GM23338 (cell line): Measurements from ENCODE around the gene NID1. TPM values are rescaled to one million over a fixed set of nuclear protein-coding genes. Genes with fewer than 3 reads are reported as not detected.

Source experiments
- ATAC-seq: fragments of 200-7000 bp; cut with Tn5 transposase; 3 replicates; pipeline ENCODE4 v1.9.1; 2020
- DNase-seq: peaks from one replicate; pipeline ENCODE4 v3.0.0-alpha.2; 2015; ENCODE audit warnings: low spot score
- H2AFZ ChIP-seq: fragments of 200-600 bp; sonication (generic); 2 replicates; pipeline ENCODE4 v1.8.0; 2016; ENCODE audit warnings: antibody characterized with exemption, mild to moderate bottlenecking, moderate library complexity
- H3F3A ChIP-seq: fragments of 200-600 bp; sonication (generic); replicated peaks from 2 replicates; pipeline ENCODE4 v1.8.0; 2017; ENCODE audit warnings: antibody characterized with exemption, mixed run types, low read depth
- H3K27ac ChIP-seq: fragments of 200-600 bp; sonication (generic); 2 replicates; pipeline ENCODE4 v1.6.1; 2016; ENCODE audit warnings: low read depth
- H3K27me3 ChIP-seq: fragments of 200-600 bp; sonication (generic); 2 replicates; pipeline ENCODE4 v1.8.0; 2016; ENCODE audit warnings: mild to moderate bottlenecking, mixed run types, moderate library complexity; ENCODE audit not compliant: insufficient read depth
- H3K36me3 ChIP-seq: fragments of 200-600 bp; sonication (generic); 2 replicates; pipeline ENCODE4 v1.8.0; 2016; ENCODE audit warnings: mild to moderate bottlenecking; ENCODE audit not compliant: insufficient read depth
- H3K4me1 ChIP-seq: fragments of 200-600 bp; sonication (generic); 2 replicates; pipeline ENCODE4 v1.8.0; 2016; ENCODE audit warnings: mild to moderate bottlenecking, moderate library complexity; ENCODE audit not compliant: insufficient read depth
- H3K4me2 ChIP-seq: fragments of 200-600 bp; sonication (generic); 2 replicates; pipeline ENCODE4 v1.7.1; 2017; ENCODE audit warnings: mixed run types
- H3K4me3 ChIP-seq: fragments of 200-600 bp; sonication (generic); 2 replicates; pipeline ENCODE4 v1.6.1; 2016; ENCODE audit warnings: mixed run types
- H3K79me2 ChIP-seq: fragments of 200-600 bp; sonication (generic); replicated peaks from 2 replicates; pipeline ENCODE4 v1.8.0; 2017; ENCODE audit warnings: mild to moderate bottlenecking; ENCODE audit not compliant: insufficient read depth
- H3K9me2 ChIP-seq: fragments of 200-600 bp; sonication (generic); 2 replicates; pipeline ENCODE4 v1.8.0; 2017; ENCODE audit not compliant: insufficient read depth
- H4K20me1 ChIP-seq: fragments of 200-600 bp; sonication (generic); replicated peaks from 2 replicates; pipeline ENCODE4 v1.8.0; 2017; ENCODE audit warnings: mild to moderate bottlenecking; ENCODE audit not compliant: insufficient read depth
- H3K27ac Mint-ChIP-seq: 2 replicates; pipeline ENCODE4 v1.8.0; 2020; ENCODE audit warnings: inconsistent platforms, mild to moderate bottlenecking, moderate library complexity, mixed read lengths
- H3K27me3 Mint-ChIP-seq: 3 replicates; pipeline ENCODE4 v1.8.0; 2022; ENCODE audit warnings: low read depth, mild to moderate bottlenecking, moderate library complexity, mixed read lengths, inconsistent platforms; ENCODE audit not compliant: insufficient read depth, poor library complexity
- H3K36me3 Mint-ChIP-seq: 3 replicates; pipeline ENCODE4 v1.8.0; 2021; ENCODE audit warnings: low read depth, mild to moderate bottlenecking, inconsistent platforms, moderate library complexity, mixed read lengths
- H3K4me1 Mint-ChIP-seq: 3 replicates; pipeline ENCODE4 v1.8.0; 2020; ENCODE audit warnings: mild to moderate bottlenecking, inconsistent platforms, mixed read lengths
- H3K4me3 Mint-ChIP-seq: 3 replicates; pipeline ENCODE4 v1.8.0; 2021; ENCODE audit warnings: moderate library complexity, mild to moderate bottlenecking, inconsistent platforms, mixed read lengths
- H3K9me3 Mint-ChIP-seq: 3 replicates; pipeline ENCODE4 v1.8.0; 2020; ENCODE audit warnings: moderate library complexity, mild to moderate bottlenecking, inconsistent platforms, mixed read lengths
- CREB1 ChIP-seq: fragments of 250-450 bp; sonication (Bioruptor Pico); IDR thresholded peaks from 2 replicates; pipeline ENCODE4 v1.5.0; 2020; ENCODE audit warnings: low read depth, mild to moderate bottlenecking, moderate library complexity
- EZH2 ChIP-seq: fragments of 200-600 bp; sonication (generic); IDR thresholded peaks from one replicate; pipeline ENCODE4 v1.8.0; 2017; ENCODE audit warnings: antibody characterized with exemption, mild to moderate bottlenecking, low read depth; ENCODE audit not compliant: unreplicated experiment
- EZH2phosphoT487 ChIP-seq: fragments of 200-600 bp; sonication (generic); IDR thresholded peaks from one replicate; pipeline ENCODE4 v1.8.1; 2018; ENCODE audit warnings: antibody characterized with exemption; ENCODE audit not compliant: unreplicated experiment
- JUNB ChIP-seq: IDR thresholded peaks from one replicate; pipeline ENCODE4 v1.6.1; 2016; ENCODE audit warnings: antibody characterized with exemption; ENCODE audit not compliant: unreplicated experiment
- NANOG ChIP-seq: IDR thresholded peaks from 2 replicates; pipeline ENCODE4 v1.6.1; 2016; ENCODE audit warnings: antibody characterized with exemption, borderline replicate concordance
- POLR2AphosphoS5 ChIP-seq: IDR thresholded peaks from 2 replicates; pipeline ENCODE4 v1.6.1; 2016; ENCODE audit warnings: antibody characterized with exemption, low read depth
- STAT1 ChIP-seq: IDR thresholded peaks from one replicate; pipeline ENCODE4 v1.6.1; 2016; ENCODE audit warnings: antibody characterized with exemption; ENCODE audit not compliant: unreplicated experiment
- ZNF114 ChIP-seq: fragments of 250-450 bp; sonication (Bioruptor Pico); IDR thresholded peaks from 2 replicates; pipeline ENCODE4 v1.5.0; 2020; ENCODE audit warnings: mild to moderate bottlenecking, moderate library complexity
- ZNF331 ChIP-seq: fragments of 250-450 bp; sonication (Bioruptor Pico); IDR thresholded peaks from 2 replicates; pipeline ENCODE4 v1.5.0; 2020; ENCODE audit warnings: low read depth, mild to moderate bottlenecking, moderate library complexity
- polyA plus RNA-seq: library from polyadenylated mRNA; unstranded; fragments of >200 nt; fragmentation: Nextera tagmentation; extraction: Ambion mirVana; gene quantifications from 2 replicates; pipeline ENCODE4 v1.2.1, GENCODE V29; 2016
- total RNA-seq: library from RNA; depleted of rRNA; stranded (reverse); fragments of >200 nt; shearing (Covaris generic); gene quantifications from 2 replicates; pipeline ENCODE4 v1.2.3, GENCODE V29; 2014
- TF ChIP-seq, protein P1 (sequence below): IDR thresholded peaks from one replicate; pipeline ENCODE4 v1.6.1; 2018; ENCODE audit warnings: antibody characterized with exemption; ENCODE audit not compliant: unreplicated experiment
- TF ChIP-seq, protein P2 (sequence below): IDR thresholded peaks from 2 replicates; pipeline ENCODE4 v1.6.1; 2016; ENCODE audit warnings: antibody characterized with exemption
- TF ChIP-seq, protein P3 (sequence below), 2 experiments: fragments of 200-600 bp in 1 of 2; sonication (generic) in 1 of 2; conservative IDR thresholded peaks; 2 replicates each; pipeline versions ENCODE4 v1.5.1 to v1.6.1; 2016 to 2017; ENCODE audit warnings: antibody characterized with exemption in 2 of 2, low read depth in 2 of 2, mild to moderate bottlenecking in 2 of 2, moderate library complexity in 1 of 2
- TF ChIP-seq, protein P4 (sequence below): fragments of 250-450 bp; sonication (Bioruptor Pico); IDR thresholded peaks from 2 replicates; pipeline ENCODE4 v1.5.0; 2020; ENCODE audit warnings: mild to moderate bottlenecking, moderate library complexity

NID1 gene
- total and polyA plus RNA-seq, 2 experiments from 2014 or later = 7.1 to 32.5 TPM

DNA sequence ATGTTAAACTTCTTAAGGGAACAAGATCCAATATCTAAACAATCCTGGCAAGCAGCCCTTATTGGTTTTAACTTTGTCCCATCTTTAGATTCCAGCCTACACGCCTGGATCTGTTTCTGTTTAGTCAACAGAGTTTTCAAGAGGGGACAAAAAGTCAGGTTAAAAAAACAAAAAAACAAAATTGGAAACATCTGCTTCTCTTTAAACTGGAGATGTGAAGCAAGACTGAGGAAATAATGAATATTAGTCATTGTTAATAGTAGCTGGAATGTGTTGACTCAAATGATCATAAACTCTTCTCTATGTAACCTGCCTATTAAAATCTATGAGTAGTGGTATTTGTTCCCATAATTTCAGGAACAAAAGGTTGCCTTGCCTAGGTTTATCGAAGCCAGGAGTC lies 55.0 kb downstream of the NID1 start:
- H3K27me3 ChIP-seq = no peaks in the 10 kb centered on the region
- H3F3A ChIP-seq = no peaks in the 10 kb centered on the region
- no peak overlapping the region for H3K27ac ChIP-seq
- no peaks in the 10 kb centered on the region for H3K36me3 ChIP-seq
- H4K20me1 ChIP-seq = no peaks in the 10 kb centered on the region
- H3K79me2 ChIP-seq = no peaks in the 10 kb centered on the region
- H3K4me3 ChIP-seq = no peak overlapping the region
- H3K9me2 ChIP-seq = no peaks in the 10 kb centered on the region
- H2AFZ ChIP-seq = no peak overlapping the region
- no peak overlapping the region for H3K4me3 Mint-ChIP-seq
- ATAC-seq (no peak), DNase-seq (no peak)
- no peaks in the 10 kb centered on the region for H3K36me3 Mint-ChIP-seq
- no peaks in the 10 kb centered on the region for H3K4me1 Mint-ChIP-seq
- H3K27ac Mint-ChIP-seq = no peak overlapping the region
- no peaks in the 10 kb centered on the region for H3K4me1 ChIP-seq
- no peaks in the 10 kb centered on the region for H3K27me3 Mint-ChIP-seq
- H3K9me3 Mint-ChIP-seq = no peaks in the 10 kb centered on the region
- no peak overlapping the region for H3K4me2 ChIP-seq
- TF ChIP-seq CREB1 (CRISPR knock-in tag) = no peak
- TF ChIP-seq EZH2phosphoT487 = no peak
- TF ChIP-seq ZNF114 (CRISPR knock-in tag) = no peak
- TF ChIP-seq NANOG = no peak
- TF ChIP-seq, protein P1, sequence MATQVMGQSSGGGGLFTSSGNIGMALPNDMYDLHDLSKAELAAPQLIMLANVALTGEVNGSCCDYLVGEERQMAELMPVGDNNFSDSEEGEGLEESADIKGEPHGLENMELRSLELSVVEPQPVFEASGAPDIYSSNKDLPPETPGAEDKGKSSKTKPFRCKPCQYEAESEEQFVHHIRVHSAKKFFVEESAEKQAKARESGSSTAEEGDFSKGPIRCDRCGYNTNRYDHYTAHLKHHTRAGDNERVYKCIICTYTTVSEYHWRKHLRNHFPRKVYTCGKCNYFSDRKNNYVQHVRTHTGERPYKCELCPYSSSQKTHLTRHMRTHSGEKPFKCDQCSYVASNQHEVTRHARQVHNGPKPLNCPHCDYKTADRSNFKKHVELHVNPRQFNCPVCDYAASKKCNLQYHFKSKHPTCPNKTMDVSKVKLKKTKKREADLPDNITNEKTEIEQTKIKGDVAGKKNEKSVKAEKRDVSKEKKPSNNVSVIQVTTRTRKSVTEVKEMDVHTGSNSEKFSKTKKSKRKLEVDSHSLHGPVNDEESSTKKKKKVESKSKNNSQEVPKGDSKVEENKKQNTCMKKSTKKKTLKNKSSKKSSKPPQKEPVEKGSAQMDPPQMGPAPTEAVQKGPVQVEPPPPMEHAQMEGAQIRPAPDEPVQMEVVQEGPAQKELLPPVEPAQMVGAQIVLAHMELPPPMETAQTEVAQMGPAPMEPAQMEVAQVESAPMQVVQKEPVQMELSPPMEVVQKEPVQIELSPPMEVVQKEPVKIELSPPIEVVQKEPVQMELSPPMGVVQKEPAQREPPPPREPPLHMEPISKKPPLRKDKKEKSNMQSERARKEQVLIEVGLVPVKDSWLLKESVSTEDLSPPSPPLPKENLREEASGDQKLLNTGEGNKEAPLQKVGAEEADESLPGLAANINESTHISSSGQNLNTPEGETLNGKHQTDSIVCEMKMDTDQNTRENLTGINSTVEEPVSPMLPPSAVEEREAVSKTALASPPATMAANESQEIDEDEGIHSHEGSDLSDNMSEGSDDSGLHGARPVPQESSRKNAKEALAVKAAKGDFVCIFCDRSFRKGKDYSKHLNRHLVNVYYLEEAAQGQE = no peak
- TF ChIP-seq ZNF331 (CRISPR knock-in tag) = no peak
- TF ChIP-seq, protein P2, sequence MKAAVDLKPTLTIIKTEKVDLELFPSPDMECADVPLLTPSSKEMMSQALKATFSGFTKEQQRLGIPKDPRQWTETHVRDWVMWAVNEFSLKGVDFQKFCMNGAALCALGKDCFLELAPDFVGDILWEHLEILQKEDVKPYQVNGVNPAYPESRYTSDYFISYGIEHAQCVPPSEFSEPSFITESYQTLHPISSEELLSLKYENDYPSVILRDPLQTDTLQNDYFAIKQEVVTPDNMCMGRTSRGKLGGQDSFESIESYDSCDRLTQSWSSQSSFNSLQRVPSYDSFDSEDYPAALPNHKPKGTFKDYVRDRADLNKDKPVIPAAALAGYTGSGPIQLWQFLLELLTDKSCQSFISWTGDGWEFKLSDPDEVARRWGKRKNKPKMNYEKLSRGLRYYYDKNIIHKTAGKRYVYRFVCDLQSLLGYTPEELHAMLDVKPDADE = no peak
- TF ChIP-seq POLR2AphosphoS5 = no peak
- TF ChIP-seq EZH2 = no peak
- no peak for TF ChIP-seq STAT1
- no peak for TF ChIP-seq JUNB
- TF ChIP-seq, protein P3, sequence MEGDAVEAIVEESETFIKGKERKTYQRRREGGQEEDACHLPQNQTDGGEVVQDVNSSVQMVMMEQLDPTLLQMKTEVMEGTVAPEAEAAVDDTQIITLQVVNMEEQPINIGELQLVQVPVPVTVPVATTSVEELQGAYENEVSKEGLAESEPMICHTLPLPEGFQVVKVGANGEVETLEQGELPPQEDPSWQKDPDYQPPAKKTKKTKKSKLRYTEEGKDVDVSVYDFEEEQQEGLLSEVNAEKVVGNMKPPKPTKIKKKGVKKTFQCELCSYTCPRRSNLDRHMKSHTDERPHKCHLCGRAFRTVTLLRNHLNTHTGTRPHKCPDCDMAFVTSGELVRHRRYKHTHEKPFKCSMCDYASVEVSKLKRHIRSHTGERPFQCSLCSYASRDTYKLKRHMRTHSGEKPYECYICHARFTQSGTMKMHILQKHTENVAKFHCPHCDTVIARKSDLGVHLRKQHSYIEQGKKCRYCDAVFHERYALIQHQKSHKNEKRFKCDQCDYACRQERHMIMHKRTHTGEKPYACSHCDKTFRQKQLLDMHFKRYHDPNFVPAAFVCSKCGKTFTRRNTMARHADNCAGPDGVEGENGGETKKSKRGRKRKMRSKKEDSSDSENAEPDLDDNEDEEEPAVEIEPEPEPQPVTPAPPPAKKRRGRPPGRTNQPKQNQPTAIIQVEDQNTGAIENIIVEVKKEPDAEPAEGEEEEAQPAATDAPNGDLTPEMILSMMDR (conservative IDR thresholded peaks at IDR 0.05; ENCODE audit: low read depth in 2 of 2) = no peak
- TF ChIP-seq, protein P4, sequence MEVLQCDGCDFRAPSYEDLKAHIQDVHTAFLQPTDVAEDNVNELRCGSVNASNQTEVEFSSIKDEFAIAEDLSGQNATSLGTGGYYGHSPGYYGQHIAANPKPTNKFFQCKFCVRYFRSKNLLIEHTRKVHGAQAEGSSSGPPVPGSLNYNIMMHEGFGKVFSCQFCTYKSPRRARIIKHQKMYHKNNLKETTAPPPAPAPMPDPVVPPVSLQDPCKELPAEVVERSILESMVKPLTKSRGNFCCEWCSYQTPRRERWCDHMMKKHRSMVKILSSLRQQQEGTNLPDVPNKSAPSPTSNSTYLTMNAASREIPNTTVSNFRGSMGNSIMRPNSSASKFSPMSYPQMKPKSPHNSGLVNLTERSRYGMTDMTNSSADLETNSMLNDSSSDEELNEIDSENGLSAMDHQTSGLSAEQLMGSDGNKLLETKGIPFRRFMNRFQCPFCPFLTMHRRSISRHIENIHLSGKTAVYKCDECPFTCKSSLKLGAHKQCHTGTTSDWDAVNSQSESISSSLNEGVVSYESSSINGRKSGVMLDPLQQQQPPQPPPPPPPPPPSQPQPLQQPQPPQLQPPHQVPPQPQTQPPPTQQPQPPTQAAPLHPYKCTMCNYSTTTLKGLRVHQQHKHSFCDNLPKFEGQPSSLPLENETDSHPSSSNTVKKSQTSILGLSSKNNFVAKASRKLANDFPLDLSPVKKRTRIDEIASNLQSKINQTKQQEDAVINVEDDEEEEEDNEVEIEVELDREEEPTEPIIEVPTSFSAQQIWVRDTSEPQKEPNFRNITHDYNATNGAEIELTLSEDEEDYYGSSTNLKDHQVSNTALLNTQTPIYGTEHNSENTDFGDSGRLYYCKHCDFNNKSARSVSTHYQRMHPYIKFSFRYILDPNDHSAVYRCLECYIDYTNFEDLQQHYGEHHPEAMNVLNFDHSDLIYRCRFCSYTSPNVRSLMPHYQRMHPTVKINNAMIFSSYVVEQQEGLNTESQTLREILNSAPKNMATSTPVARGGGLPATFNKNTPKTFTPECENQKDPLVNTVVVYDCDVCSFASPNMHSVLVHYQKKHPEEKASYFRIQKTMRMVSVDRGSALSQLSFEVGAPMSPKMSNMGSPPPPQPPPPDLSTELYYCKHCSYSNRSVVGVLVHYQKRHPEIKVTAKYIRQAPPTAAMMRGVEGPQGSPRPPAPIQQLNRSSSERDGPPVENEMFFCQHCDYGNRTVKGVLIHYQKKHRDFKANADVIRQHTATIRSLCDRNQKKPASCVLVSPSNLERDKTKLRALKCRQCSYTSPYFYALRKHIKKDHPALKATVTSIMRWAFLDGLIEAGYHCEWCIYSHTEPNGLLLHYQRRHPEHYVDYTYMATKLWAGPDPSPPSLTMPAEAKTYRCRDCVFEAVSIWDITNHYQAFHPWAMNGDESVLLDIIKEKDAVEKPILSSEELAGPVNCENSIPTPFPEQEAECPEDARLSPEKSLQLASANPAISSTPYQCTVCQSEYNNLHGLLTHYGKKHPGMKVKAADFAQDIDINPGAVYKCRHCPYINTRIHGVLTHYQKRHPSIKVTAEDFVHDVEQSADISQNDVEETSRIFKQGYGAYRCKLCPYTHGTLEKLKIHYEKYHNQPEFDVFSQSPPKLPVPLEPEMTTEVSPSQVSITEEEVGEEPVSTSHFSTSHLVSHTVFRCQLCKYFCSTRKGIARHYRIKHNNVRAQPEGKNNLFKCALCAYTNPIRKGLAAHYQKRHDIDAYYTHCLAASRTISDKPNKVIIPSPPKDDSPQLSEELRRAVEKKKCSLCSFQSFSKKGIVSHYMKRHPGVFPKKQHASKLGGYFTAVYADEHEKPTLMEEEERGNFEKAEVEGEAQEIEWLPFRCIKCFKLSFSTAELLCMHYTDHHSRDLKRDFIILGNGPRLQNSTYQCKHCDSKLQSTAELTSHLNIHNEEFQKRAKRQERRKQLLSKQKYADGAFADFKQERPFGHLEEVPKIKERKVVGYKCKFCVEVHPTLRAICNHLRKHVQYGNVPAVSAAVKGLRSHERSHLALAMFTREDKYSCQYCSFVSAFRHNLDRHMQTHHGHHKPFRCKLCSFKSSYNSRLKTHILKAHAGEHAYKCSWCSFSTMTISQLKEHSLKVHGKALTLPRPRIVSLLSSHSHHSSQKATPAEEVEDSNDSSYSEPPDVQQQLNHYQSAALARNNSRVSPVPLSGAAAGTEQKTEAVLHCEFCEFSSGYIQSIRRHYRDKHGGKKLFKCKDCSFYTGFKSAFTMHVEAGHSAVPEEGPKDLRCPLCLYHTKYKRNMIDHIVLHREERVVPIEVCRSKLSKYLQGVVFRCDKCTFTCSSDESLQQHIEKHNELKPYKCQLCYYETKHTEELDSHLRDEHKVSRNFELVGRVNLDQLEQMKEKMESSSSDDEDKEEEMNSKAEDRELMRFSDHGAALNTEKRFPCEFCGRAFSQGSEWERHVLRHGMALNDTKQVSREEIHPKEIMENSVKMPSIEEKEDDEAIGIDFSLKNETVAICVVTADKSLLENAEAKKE (CRISPR knock-in tag) = no peak
